Astrocyte (in vitro differentiated cells and primary cell): Measurements from ENCODE around the gene TLE2. TPM values are rescaled to one million over a fixed set of nuclear protein-coding genes. Genes with fewer than 3 reads are reported as not detected.

Source experiments
- DNase-seq: peaks from one replicate; pipeline ENCODE4 v3.0.0-alpha.2; 2010; ENCODE audit warnings: low read depth
- FAIRE-seq: peaks from 2 replicates; lab custom pipeline; 2011; peaks lifted over from hg19 to GRCh38; lab: Jason Lieb, UNC
- H2AFZ ChIP-seq: 2 replicates; pipeline ENCODE4 v1.6.0; 2012; ENCODE audit warnings: low read depth, low read length, inconsistent platforms
- H3K27ac ChIP-seq: 2 replicates; pipeline ENCODE4 v1.5.1; 2011; ENCODE audit warnings: low read depth, low read length, inconsistent platforms
- H3K27me3 ChIP-seq: 2 replicates; pipeline ENCODE4 v1.6.0; 2011; ENCODE audit warnings: low read length, inconsistent platforms; ENCODE audit not compliant: insufficient read depth
- H3K36me3 ChIP-seq: 2 replicates; pipeline ENCODE4 v1.5.1; 2011; ENCODE audit warnings: low read length, inconsistent platforms; ENCODE audit not compliant: insufficient read depth
- H3K4me1 ChIP-seq: 2 replicates; pipeline ENCODE4 v1.5.1; 2011; ENCODE audit warnings: low read length, inconsistent platforms; ENCODE audit not compliant: insufficient read depth
- H3K4me2 ChIP-seq: 2 replicates; pipeline ENCODE4 v1.6.0; 2012; ENCODE audit warnings: low read length, inconsistent platforms
- H3K4me3 ChIP-seq: 2 replicates; pipeline ENCODE4 v1.5.1; 2011; ENCODE audit warnings: low read depth, mild to moderate bottlenecking, low read length, inconsistent platforms; ENCODE audit not compliant: insufficient read depth
- H3K79me2 ChIP-seq: 2 replicates; pipeline ENCODE4 v1.6.0; 2012; ENCODE audit warnings: mild to moderate bottlenecking, low read length, inconsistent platforms; ENCODE audit not compliant: insufficient read depth
- H3K9ac ChIP-seq: 2 replicates; pipeline ENCODE4 v1.6.0; 2012; ENCODE audit warnings: mild to moderate bottlenecking, low read length, inconsistent platforms
- H3K9me3 ChIP-seq: 2 replicates; pipeline ENCODE4 v1.5.1; 2012; ENCODE audit warnings: low read depth, mild to moderate bottlenecking, low read length, inconsistent platforms; ENCODE audit not compliant: insufficient read depth
- H4K20me1 ChIP-seq: 2 replicates; pipeline ENCODE4 v1.6.0; 2012; ENCODE audit warnings: low read length, inconsistent platforms; ENCODE audit not compliant: insufficient read depth
- H3K27ac Mint-ChIP-seq: one replicate; pipeline ENCODE4 v1.8.0; 2021; ENCODE audit warnings: mild to moderate bottlenecking, mixed read lengths; ENCODE audit not compliant: unreplicated experiment
- H3K27me3 Mint-ChIP-seq: one replicate; pipeline ENCODE4 v1.8.0; 2021; ENCODE audit warnings: low read depth, mixed read lengths; ENCODE audit not compliant: unreplicated experiment
- H3K36me3 Mint-ChIP-seq: one replicate; pipeline ENCODE4 v1.8.0; 2021; ENCODE audit warnings: low read depth, mixed read lengths; ENCODE audit not compliant: unreplicated experiment
- H3K4me1 Mint-ChIP-seq: one replicate; pipeline ENCODE4 v1.8.0; 2021; ENCODE audit warnings: low read depth, mixed read lengths; ENCODE audit not compliant: unreplicated experiment
- H3K4me3 Mint-ChIP-seq: one replicate; pipeline ENCODE4 v1.8.0; 2021; ENCODE audit warnings: mild to moderate bottlenecking, moderate library complexity, mixed read lengths; ENCODE audit not compliant: unreplicated experiment
- H3K9me3 Mint-ChIP-seq: one replicate; pipeline ENCODE4 v1.8.0; 2021; ENCODE audit warnings: mild to moderate bottlenecking, mixed read lengths; ENCODE audit not compliant: unreplicated experiment
- EZH2 ChIP-seq: IDR thresholded peaks from 2 replicates; pipeline ENCODE4 v1.6.1; 2012; ENCODE audit warnings: mild to moderate bottlenecking, low read length, inconsistent platforms; ENCODE audit not compliant: insufficient read depth
- total RNA-seq: library from RNA; stranded (reverse); gene quantifications from 2 replicates; pipeline ENCODE4 v1.2.1, GENCODE V29; 2021
- TF ChIP-seq, protein P1 (sequence below): IDR thresholded peaks from 2 replicates; pipeline ENCODE4 v1.5.1; 2011; ENCODE audit warnings: low read depth, mild to moderate bottlenecking, inconsistent platforms, low read length, moderate library complexity; ENCODE audit not compliant: insufficient read depth

Gene TLE2
- total RNA-seq, 1 donor from 2014 or later: 0.79 TPM

DNA sequence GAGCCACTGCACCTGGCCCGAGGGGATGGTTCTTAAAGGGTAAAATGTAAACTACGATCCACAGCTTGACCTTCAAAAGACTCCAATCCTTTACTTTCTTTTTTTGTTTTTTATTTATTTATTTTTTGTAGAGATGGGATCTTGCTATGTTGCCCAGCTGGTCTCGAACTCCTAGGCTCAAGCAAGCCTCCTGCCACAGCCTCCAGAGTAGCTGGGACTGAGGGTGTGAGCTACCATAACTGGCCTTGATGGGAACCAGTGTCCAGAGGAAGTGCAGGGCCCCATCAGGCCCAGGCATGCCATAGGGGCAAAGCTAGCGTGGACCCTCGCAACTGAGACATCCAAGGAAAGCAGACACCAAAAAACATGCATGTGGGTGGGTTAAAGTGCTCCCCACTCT is 66.0 kb downstream of the TLE2 start:
- Histone ChIP-seq H2AFZ (no peak overlapping the region), H3K9me3 (no peaks in the 10 kb centered on the region), H3K36me3 (no peaks in the 10 kb centered on the region), H4K20me1 (no peaks in the 10 kb centered on the region), H3K27me3 (no peaks in the 10 kb centered on the region), H3K4me1 (no peaks in the 10 kb centered on the region), H3K4me2 (no peak overlapping the region), H3K27ac (no peak overlapping the region), H3K79me2 (no peaks in the 10 kb centered on the region), H3K9ac (no peak overlapping the region), H3K4me3 (no peak overlapping the region)
- FAIRE-seq: no peak
- no peaks in the 10 kb centered on the region for H3K9me3 Mint-ChIP-seq
- TF ChIP-seq, protein P1, sequence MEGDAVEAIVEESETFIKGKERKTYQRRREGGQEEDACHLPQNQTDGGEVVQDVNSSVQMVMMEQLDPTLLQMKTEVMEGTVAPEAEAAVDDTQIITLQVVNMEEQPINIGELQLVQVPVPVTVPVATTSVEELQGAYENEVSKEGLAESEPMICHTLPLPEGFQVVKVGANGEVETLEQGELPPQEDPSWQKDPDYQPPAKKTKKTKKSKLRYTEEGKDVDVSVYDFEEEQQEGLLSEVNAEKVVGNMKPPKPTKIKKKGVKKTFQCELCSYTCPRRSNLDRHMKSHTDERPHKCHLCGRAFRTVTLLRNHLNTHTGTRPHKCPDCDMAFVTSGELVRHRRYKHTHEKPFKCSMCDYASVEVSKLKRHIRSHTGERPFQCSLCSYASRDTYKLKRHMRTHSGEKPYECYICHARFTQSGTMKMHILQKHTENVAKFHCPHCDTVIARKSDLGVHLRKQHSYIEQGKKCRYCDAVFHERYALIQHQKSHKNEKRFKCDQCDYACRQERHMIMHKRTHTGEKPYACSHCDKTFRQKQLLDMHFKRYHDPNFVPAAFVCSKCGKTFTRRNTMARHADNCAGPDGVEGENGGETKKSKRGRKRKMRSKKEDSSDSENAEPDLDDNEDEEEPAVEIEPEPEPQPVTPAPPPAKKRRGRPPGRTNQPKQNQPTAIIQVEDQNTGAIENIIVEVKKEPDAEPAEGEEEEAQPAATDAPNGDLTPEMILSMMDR: no peak
- TF ChIP-seq EZH2: no peak
- H3K27me3 Mint-ChIP-seq: peaks cover 31% of the 10 kb centered on the region
- no peaks in the 10 kb centered on the region for H3K36me3 Mint-ChIP-seq
- no peak for DNase-seq
- no peaks in the 10 kb centered on the region for H3K4me1 Mint-ChIP-seq
- no peak overlapping the region for H3K4me3 Mint-ChIP-seq
- H3K27ac Mint-ChIP-seq: no peak overlapping the region

GRCh38 chr19:2962018-2962670 is 66.9 kb downstream of the TLE2 start:
- Histone ChIP-seq H3K9ac (no peak overlapping the region), H3K4me2 (peak overlapping the region; percentile 44), H3K4me1 (no peaks in the 10 kb centered on the region), H3K79me2 (no peaks in the 10 kb centered on the region), H2AFZ (no peak overlapping the region), H4K20me1 (no peaks in the 10 kb centered on the region), H3K9me3 (no peaks in the 10 kb centered on the region), H3K27ac (no peak overlapping the region), H3K4me3 (no peak overlapping the region), H3K36me3 (no peaks in the 10 kb centered on the region), H3K27me3 (no peaks in the 10 kb centered on the region)
- TF ChIP-seq EZH2: no peak
- TF ChIP-seq, protein P1: peak; percentile 81
- FAIRE-seq: peak; percentile 94
- H3K4me3 Mint-ChIP-seq: peak overlapping the region; percentile 56
- no peaks in the 10 kb centered on the region for H3K4me1 Mint-ChIP-seq
- no peaks in the 10 kb centered on the region for H3K36me3 Mint-ChIP-seq
- H3K9me3 Mint-ChIP-seq: no peaks in the 10 kb centered on the region
- peak; percentile 39 for DNase-seq
- H3K27ac Mint-ChIP-seq: no peak overlapping the region
- H3K27me3 Mint-ChIP-seq: peaks cover 27% of the 10 kb centered on the region

GRCh38 chr19:2960120-2960519 is 69.0 kb downstream of the TLE2 start:
- no peaks in the 10 kb centered on the region for H3K4me1 ChIP-seq
- H3K9ac ChIP-seq: no peak overlapping the region
- Mint-ChIP-seq H3K4me1 (no peaks in the 10 kb centered on the region), H3K9me3 (no peaks in the 10 kb centered on the region), H3K27ac (no peak overlapping the region), H3K4me3 (no peak overlapping the region), H3K36me3 (no peaks in the 10 kb centered on the region), H3K27me3 (peaks cover 25% of the 10 kb centered on the region)
- H3K9me3 ChIP-seq: no peaks in the 10 kb centered on the region
- no peaks in the 10 kb centered on the region for H4K20me1 ChIP-seq
- no peak overlapping the region for H3K4me3 ChIP-seq
- H3K4me2 ChIP-seq: no peak overlapping the region
- no peak for FAIRE-seq
- no peak for TF ChIP-seq EZH2
- TF ChIP-seq, protein P1: no peak
- H3K36me3 ChIP-seq: no peaks in the 10 kb centered on the region
- H2AFZ ChIP-seq: no peak overlapping the region
- H3K27ac ChIP-seq: no peak overlapping the region
- H3K79me2 ChIP-seq: no peaks in the 10 kb centered on the region
- H3K27me3 ChIP-seq: no peaks in the 10 kb centered on the region
- no peak for DNase-seq
